Lower lobe of right lung (tissue), 2 donors: Measurements from ENCODE around the gene SMARCA5. TPM values are rescaled to one million over a fixed set of nuclear protein-coding genes. Genes with fewer than 3 reads are reported as not detected.

Experiments used
- ATAC-seq, 2 donors: fragments of 200-7000 bp; cut with Tn5 transposase; one replicate each; pipeline ENCODE4 v1.9.1; 2020 to 2022; ENCODE audit warnings: mild to moderate bottlenecking in 2 of 2, moderate library complexity in 2 of 2
- DNase-seq: peaks from one replicate; pipeline ENCODE4 v3.0.0-alpha.2; 2020
- H3K27ac ChIP-seq: fragments of 200-600 bp; one replicate; pipeline ENCODE4 v1.8.0; 2022
- H3K27me3 ChIP-seq: fragments of 200-600 bp; one replicate; pipeline ENCODE4 v1.8.0; 2022; ENCODE audit warnings: low read depth
- H3K36me3 ChIP-seq: fragments of 200-600 bp; one replicate; pipeline ENCODE4 v1.8.0; 2022; ENCODE audit warnings: mild to moderate bottlenecking
- H3K4me1 ChIP-seq: fragments of 200-600 bp; one replicate; pipeline ENCODE4 v1.8.0; 2022
- H3K4me3 ChIP-seq: fragments of 200-600 bp; one replicate; pipeline ENCODE4 v1.8.0; 2022; ENCODE audit warnings: mild to moderate bottlenecking
- H3K9me3 ChIP-seq: fragments of 200-600 bp; one replicate; pipeline ENCODE4 v1.8.0; 2022
- intact Hi-C: fragments of 100-400 bp; cut with DNase I; formaldehyde crosslinking; loops from one replicate; pipeline ENCODE4 v1.11.0; 2022
- total RNA-seq: library from RNA; stranded (reverse); fragmentation: NEBNext Ultra II Directional; extraction: Animal tissue kit (Norgen Biotek cat#: 25700); gene quantifications from one replicate; pipeline ENCODE4 v1.2.1, GENCODE V29; 2021
- TF ChIP-seq, protein P1 (sequence below): fragments of 200-600 bp; IDR thresholded peaks from one replicate; pipeline ENCODE4 v1.8.0; 2022; ENCODE audit warnings: antibody characterized with exemption, mild to moderate bottlenecking
- donor health status: DM: no; HTN: yes; CAD: no; lungs with severe emphysema.

Gene SMARCA5
- total RNA-seq, 1 donor from 2014 or later: 67.6 TPM

DNA sequence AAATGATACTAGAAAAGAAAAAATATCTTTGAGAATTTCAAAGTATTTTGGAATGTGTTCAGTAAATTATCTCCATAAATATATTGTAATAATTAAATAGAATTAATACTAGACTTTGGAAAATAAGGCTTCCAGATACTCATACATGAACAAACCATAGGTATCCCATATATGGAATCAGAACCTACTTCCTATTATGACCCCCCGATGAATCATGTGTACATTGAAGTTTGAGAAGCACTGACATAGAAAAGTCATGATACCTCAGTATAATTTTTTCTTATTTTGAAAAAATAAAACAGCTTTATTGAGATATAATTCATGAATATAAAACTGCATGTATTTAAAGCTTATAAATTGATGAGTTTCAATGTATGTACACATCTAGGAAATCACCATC lies 27.2 kb upstream of the SMARCA5 start:
- H3K4me1 ChIP-seq: no peaks in the 10 kb centered on the region
- H3K36me3 ChIP-seq: no peaks in the 10 kb centered on the region
- TF ChIP-seq, protein P1, sequence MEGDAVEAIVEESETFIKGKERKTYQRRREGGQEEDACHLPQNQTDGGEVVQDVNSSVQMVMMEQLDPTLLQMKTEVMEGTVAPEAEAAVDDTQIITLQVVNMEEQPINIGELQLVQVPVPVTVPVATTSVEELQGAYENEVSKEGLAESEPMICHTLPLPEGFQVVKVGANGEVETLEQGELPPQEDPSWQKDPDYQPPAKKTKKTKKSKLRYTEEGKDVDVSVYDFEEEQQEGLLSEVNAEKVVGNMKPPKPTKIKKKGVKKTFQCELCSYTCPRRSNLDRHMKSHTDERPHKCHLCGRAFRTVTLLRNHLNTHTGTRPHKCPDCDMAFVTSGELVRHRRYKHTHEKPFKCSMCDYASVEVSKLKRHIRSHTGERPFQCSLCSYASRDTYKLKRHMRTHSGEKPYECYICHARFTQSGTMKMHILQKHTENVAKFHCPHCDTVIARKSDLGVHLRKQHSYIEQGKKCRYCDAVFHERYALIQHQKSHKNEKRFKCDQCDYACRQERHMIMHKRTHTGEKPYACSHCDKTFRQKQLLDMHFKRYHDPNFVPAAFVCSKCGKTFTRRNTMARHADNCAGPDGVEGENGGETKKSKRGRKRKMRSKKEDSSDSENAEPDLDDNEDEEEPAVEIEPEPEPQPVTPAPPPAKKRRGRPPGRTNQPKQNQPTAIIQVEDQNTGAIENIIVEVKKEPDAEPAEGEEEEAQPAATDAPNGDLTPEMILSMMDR: no peak
- no peak overlapping the region for H3K4me3 ChIP-seq
- H3K27ac ChIP-seq: no peak overlapping the region
- ATAC-seq: no peak
- no peaks in the 10 kb centered on the region for H3K9me3 ChIP-seq
- H3K27me3 ChIP-seq: no peaks in the 10 kb centered on the region
- intact Hi-C loops: no loop called here
- DNase-seq: no peak

DNA sequence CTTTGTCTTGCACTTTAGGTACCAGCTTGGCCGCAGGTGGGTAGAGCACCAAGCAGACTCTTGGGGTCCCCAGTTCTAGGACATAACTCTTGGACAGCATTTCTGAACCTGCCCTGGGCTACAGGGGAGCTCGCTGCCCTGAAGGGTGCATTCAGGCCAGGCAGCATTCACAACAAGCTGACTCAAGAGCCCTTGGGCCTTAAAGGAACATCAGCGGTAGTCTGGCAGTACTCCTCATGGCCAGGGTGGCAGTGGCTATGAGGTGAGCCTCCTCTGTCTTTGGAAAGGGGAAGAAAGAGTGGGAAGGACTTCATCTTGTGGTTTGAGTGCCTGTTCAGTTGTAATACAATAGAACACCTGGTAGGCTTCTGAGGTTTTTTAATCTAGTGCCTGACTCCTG lies 24.8 kb upstream of the SMARCA5 start:
- Histone ChIP-seq H3K27ac (no peak overlapping the region), H3K27me3 (no peaks in the 10 kb centered on the region), H3K4me1 (no peaks in the 10 kb centered on the region), H3K36me3 (no peaks in the 10 kb centered on the region), H3K4me3 (no peak overlapping the region), H3K9me3 (no peaks in the 10 kb centered on the region)
- intact Hi-C loops: no loop called here
- ATAC-seq (peak; percentile 37 to 59), DNase-seq (no peak)
- TF ChIP-seq, protein P1: no peak

DNA sequence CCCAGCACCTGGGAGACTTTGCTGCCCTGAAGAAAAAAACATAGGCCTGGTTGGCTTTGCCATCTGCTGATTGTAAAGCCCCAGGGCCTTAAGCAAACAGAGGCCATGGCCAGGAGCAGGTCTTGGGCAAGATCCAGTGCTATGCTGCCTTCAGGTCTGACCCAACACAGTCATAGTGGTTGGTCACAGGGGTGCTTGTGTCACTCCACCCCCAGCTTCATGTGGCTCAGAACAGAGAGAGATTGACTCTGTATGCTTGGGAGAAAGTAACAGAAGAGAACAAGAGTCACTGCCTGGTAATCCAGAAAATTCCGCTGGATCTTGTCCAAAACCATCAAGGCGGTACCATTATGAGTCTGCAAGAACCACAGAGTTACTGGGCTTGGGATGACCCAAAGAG lies 24.4 kb upstream of the SMARCA5 start:
- intact Hi-C loops: no loop called here
- Histone ChIP-seq H3K4me1 (no peaks in the 10 kb centered on the region), H3K9me3 (no peaks in the 10 kb centered on the region), H3K36me3 (no peaks in the 10 kb centered on the region), H3K27ac (no peak overlapping the region), H3K27me3 (no peaks in the 10 kb centered on the region), H3K4me3 (no peak overlapping the region)
- DNase-seq (no peak), ATAC-seq (no peak)
- TF ChIP-seq, protein P1: no peak

DNA sequence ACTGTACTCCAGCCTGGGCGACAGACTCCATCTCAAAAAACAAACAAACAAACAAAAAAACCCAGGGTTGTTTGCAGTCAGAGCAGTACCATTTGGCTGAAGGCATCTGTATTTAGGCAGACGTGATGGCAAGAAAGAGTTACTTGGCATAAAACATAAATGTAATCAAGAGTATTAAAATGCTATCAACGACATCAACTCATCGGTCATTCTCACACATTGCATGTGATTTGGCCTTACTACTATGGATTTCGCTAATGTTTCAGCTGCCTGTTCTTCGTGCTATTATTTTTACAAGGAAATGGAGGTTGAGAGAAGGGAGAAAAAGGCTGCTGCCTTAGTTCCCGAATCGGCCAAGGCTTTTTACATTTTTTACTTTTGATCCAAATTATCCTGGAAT lies 15.5 kb upstream of the SMARCA5 start:
- intact Hi-C loops: no loop called here
- H3K36me3 ChIP-seq: no peaks in the 10 kb centered on the region
- DNase-seq (no peak), ATAC-seq (no peak)
- no peaks in the 10 kb centered on the region for H3K9me3 ChIP-seq
- no peaks in the 10 kb centered on the region for H3K27me3 ChIP-seq
- H3K27ac ChIP-seq: no peak overlapping the region
- no peak overlapping the region for H3K4me3 ChIP-seq
- no peaks in the 10 kb centered on the region for H3K4me1 ChIP-seq
- TF ChIP-seq, protein P1: no peak

DNA sequence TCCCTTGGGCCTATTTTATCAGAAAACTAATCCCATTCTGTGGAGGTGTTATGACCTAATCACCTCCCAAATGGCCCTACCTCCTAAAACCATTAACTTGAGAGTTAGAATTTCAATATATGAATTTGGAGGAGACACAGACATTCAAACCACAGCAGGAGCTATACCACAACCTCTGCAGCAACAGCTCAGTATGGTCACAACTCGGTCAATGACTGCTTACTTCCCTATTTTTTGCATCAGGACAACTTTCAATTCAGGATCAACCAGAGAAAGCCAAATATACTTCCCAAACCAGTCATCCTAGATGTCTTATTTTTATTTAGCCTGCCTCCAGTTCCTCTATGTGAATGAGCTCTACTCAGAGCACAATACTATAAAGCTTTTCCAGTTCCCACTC lies 11.3 kb upstream of the SMARCA5 start:
- ATAC-seq: no peak
- TF ChIP-seq, protein P1: no peak
- Histone ChIP-seq H3K27ac (no peak overlapping the region), H3K9me3 (no peaks in the 10 kb centered on the region), H3K4me3 (no peak overlapping the region), H3K36me3 (no peaks in the 10 kb centered on the region), H3K4me1 (no peaks in the 10 kb centered on the region), H3K27me3 (no peaks in the 10 kb centered on the region)
- intact Hi-C loops: no loop called here
- no peak for DNase-seq

DNA sequence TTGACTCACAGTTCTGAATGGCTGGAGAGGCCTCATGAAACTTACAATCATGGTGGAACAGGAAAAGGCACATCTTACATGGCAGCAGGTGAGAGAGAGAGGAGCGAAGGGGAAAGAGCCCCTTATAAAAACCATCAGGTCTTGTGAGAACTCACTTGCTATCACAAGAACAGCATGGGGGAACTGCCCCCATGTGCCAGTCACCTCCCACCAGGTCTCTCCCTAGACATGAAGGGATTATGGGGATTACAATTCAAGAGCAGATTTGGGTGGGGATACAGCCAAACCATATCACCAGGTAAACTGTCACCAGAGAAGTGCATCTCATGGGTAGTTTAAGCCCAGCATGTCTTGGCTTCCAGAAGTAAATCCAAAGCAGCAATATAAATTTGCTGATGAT lies 7.5 kb upstream of the SMARCA5 start:
- TF ChIP-seq, protein P1: no peak
- no peak overlapping the region for H3K4me3 ChIP-seq
- no peaks in the 10 kb centered on the region for H3K27me3 ChIP-seq
- no peaks in the 10 kb centered on the region for H3K4me1 ChIP-seq
- H3K36me3 ChIP-seq: no peaks in the 10 kb centered on the region
- no peaks in the 10 kb centered on the region for H3K9me3 ChIP-seq
- H3K27ac ChIP-seq: no peak overlapping the region
- ATAC-seq (no peak), DNase-seq (no peak)
- intact Hi-C loops: no loop called here
